Measurements from ENCODE around the gene PAXIP1. TPM values are rescaled to one million over a fixed set of nuclear protein-coding genes. Genes with fewer than 3 reads are reported as not detected.

PAXIP1 gene
- total RNA-seq, 1 experiment from 2014 or later: 18.8 TPM

DNA sequence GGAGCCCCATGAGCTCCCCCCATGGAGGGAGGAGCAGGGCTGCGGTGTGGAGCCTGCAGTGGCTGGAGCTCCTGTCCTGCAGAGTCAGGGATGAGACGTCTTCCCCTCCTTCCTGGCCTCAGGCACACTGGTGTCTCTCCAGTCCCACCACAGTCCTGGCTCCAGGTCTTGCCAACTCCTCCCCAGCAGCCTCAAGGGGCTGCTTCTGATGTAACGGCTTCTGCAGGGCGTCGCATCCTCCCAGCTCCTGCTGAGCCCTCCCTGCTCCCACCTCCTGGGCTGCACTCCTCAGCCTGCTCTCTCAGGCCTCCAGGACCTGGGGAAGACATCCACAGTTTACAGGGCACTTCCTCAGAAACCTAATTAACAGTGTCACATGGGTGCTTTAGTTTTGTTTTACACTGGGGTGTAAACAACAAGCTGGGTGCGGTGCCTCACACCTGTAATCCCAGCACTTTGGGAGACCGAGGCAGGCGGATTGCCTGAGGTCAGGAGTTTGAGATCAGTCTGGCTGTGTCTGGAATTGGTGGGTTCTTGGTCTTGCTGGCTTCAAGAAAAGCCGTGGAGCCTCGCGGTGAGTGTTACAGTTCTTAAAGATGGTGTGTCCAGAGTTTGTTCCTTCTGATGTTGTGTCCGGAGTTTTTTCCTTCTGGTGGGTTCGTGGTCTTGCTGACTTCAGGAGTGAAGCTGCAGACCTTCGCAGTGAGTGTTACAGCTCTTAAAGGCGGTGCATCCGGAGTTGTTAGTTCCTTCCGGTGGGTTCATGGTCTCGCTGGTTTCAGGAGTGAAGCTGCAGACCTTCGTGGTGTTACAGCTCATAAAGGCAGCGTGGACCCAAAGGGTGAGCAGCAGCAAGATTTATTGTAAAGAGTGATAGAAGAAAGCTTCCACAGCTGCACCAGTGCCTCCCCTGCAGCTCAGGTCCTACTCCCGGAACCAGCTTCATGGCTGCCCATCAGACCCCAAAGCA lies 95.0 kb downstream of the PAXIP1 start:
- Histone ChIP-seq H4K20me1 (ENCODE audit: insufficient read depth) (peaks cover 2% of the 10 kb centered on the region; the same call in 1 of the 2 replicates), H3K4me3 (no peak overlapping the region), H3K9me2 (ENCODE audit: insufficient read depth) (no peaks in the 10 kb centered on the region), H3K9me3 (ENCODE audit: insufficient read depth, low read depth) (no peaks in the 10 kb centered on the region; the same call in 1 of the 2 replicates), H3F3A (ENCODE audit: insufficient read depth, low read depth) (no peaks in the 10 kb centered on the region), H2AFZ (no peak overlapping the region), H3K4me1 (replicated peaks; ENCODE audit: insufficient read depth) (no peaks in the 10 kb centered on the region), H3K4me2 (no peak overlapping the region), H3K27ac (no peak overlapping the region), H3K36me3 (ENCODE audit: low read depth) (no peaks in the 10 kb centered on the region), H3K79me2 (ENCODE audit: low read depth) (no peaks in the 10 kb centered on the region), H3K27me3 (ENCODE audit: insufficient read depth, low read depth) (peaks cover 94% of the 10 kb centered on the region)
- no peak for DNase-seq
- intact Hi-C loops (cut with micrococcal nuclease; ENCODE audit: unreplicated experiment): no loop called here
- TF ChIP-seq, protein P1, sequence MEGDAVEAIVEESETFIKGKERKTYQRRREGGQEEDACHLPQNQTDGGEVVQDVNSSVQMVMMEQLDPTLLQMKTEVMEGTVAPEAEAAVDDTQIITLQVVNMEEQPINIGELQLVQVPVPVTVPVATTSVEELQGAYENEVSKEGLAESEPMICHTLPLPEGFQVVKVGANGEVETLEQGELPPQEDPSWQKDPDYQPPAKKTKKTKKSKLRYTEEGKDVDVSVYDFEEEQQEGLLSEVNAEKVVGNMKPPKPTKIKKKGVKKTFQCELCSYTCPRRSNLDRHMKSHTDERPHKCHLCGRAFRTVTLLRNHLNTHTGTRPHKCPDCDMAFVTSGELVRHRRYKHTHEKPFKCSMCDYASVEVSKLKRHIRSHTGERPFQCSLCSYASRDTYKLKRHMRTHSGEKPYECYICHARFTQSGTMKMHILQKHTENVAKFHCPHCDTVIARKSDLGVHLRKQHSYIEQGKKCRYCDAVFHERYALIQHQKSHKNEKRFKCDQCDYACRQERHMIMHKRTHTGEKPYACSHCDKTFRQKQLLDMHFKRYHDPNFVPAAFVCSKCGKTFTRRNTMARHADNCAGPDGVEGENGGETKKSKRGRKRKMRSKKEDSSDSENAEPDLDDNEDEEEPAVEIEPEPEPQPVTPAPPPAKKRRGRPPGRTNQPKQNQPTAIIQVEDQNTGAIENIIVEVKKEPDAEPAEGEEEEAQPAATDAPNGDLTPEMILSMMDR (conservative IDR thresholded peaks at IDR 0.05): no peak
- TF ChIP-seq EZH2 (IDR thresholded peaks at IDR 0.05; ENCODE audit: low read depth): no peak
- CTCF ChIA-PET: no interaction called here
- BruUV-seq (replicated peaks): no TSS peak
- POLR2A ChIA-PET (ENCODE audit: unreplicated experiment): no interaction called here

DNA sequence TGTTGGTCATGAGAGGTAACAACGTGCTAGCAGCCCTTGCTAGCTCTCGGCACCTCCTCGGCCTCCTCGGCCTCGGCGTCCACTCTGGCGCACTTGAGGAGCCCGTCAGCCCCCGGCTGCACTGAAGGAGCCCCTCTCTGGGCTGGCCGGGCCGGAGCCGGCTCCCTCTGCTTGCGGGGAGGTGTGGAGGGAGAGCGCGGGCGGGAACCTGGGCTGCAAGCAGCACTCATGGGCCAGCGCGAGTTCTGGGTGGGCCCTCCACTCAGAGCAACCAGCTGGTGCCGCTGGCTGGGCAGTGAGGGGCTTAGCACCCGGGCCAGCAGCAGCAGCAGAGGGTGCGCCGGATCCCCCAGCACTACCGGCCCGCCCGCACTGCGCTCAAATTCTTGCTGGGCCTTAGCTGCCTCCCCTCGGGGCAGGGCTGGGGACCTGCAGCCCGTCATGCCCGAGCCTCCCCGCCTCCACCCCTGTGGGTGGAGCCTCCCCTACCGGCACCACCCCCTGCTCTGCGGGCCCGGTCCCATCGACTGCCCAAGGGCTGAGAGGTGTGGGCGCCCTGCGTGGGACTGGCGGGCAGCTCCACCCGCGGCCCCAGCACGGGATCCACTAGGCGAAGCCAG lies 96.1 kb downstream of the PAXIP1 start:
- intact Hi-C loops (cut with micrococcal nuclease; ENCODE audit: unreplicated experiment): no loop called here

DNA sequence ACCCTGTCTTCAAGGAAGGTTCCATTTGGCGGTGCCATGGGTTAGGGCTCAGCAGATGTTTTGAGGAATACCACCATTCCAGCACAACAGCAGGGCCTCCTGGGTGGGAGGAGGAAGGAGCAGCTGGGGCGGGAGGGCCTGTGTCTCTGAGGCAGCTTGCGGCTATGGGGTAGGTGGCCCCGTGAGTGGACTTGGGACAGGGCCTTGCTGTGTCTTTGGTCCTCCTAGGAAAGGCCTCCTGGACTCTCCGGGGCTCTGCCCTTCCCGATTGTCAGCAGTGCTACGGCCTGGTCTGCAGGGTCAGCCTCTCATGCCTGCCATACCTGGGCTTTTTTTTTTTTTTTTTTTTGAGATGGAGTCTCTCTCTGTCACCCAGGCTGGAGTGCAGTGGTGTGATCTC lies 96.7 kb downstream of the PAXIP1 start:
- TF ChIP-seq EZH2 (IDR thresholded peaks at IDR 0.05; ENCODE audit: low read depth): no peak
- TF ChIP-seq, protein P1 (conservative IDR thresholded peaks at IDR 0.05): no peak
- Histone ChIP-seq H3K4me3 (no peak overlapping the region), H3K79me2 (ENCODE audit: low read depth) (no peaks in the 10 kb centered on the region), H3K9me2 (ENCODE audit: insufficient read depth) (no peaks in the 10 kb centered on the region), H2AFZ (no peak overlapping the region), H3F3A (ENCODE audit: insufficient read depth, low read depth) (no peaks in the 10 kb centered on the region), H3K9me3 (ENCODE audit: insufficient read depth, low read depth) (no peaks in the 10 kb centered on the region; the same call in 1 of the 2 replicates), H3K4me1 (replicated peaks; ENCODE audit: insufficient read depth) (no peaks in the 10 kb centered on the region), H4K20me1 (ENCODE audit: insufficient read depth) (peaks cover 2% of the 10 kb centered on the region; the same call in 1 of the 2 replicates), H3K27ac (no peak overlapping the region), H3K27me3 (ENCODE audit: insufficient read depth, low read depth) (peaks cover 98% of the 10 kb centered on the region), H3K36me3 (ENCODE audit: low read depth) (no peaks in the 10 kb centered on the region), H3K4me2 (no peak overlapping the region)
- BruUV-seq (replicated peaks): no TSS peak
- no peak for DNase-seq
- CTCF ChIA-PET: no interaction called here
- POLR2A ChIA-PET (ENCODE audit: unreplicated experiment): no interaction called here
- intact Hi-C loops (cut with micrococcal nuclease; ENCODE audit: unreplicated experiment): no loop called here

More for the DNA sequence above, 96.1 kb downstream of the PAXIP1 start:
- TF ChIP-seq, protein P1 (conservative IDR thresholded peaks at IDR 0.05): no peak
- TF ChIP-seq EZH2 (IDR thresholded peaks at IDR 0.05; ENCODE audit: low read depth): no peak
- Histone ChIP-seq H2AFZ (no peak overlapping the region), H3K9me2 (ENCODE audit: insufficient read depth) (no peaks in the 10 kb centered on the region), H4K20me1 (ENCODE audit: insufficient read depth) (peaks cover 2% of the 10 kb centered on the region; the same call in 1 of the 2 replicates), H3K36me3 (ENCODE audit: low read depth) (no peaks in the 10 kb centered on the region), H3K79me2 (ENCODE audit: low read depth) (no peaks in the 10 kb centered on the region), H3K4me1 (replicated peaks; ENCODE audit: insufficient read depth) (no peaks in the 10 kb centered on the region), H3K27ac (no peak overlapping the region), H3K4me3 (no peak overlapping the region), H3F3A (ENCODE audit: insufficient read depth, low read depth) (no peaks in the 10 kb centered on the region), H3K4me2 (no peak overlapping the region), H3K9me3 (ENCODE audit: insufficient read depth, low read depth) (no peaks in the 10 kb centered on the region; the same call in 1 of the 2 replicates), H3K27me3 (ENCODE audit: insufficient read depth, low read depth) (peaks cover 98% of the 10 kb centered on the region)
- no peak for DNase-seq
- ChIA-PET POLR2A (ENCODE audit: unreplicated experiment) (interaction anchor here (0.6 kb wide), 1 partner anchor 390 kb away, joined by 3 read pairs; no protein-coding TSS in a partner anchor), CTCF (no interaction called here)
- BruUV-seq (replicated peaks): no TSS peak
